Stimulated activated CD4-positive, alpha-beta T cell treated with anti-CD3 and anti-CD28 coated beads, Interleukin-15, amount 100 ng/mL, for 1 hour (primary cell): ENCODE measurements around the gene SNX3.
"Not testable (repeated sequence)": the region's sequence is repeated elsewhere in the genome, so short reads cannot be mapped to it uniquely, and the experiment has no call there.

Source experiments
- DNase-seq, 2 donors: peaks; one replicate each; pipeline ENCODE4 v3.0.0-alpha.2; 2020; ENCODE audit warnings: low read depth in 1 of 2, low spot score in 1 of 2

The SNX3 gene

GRCh38 chr6:108260126-108260808 is 573 bp downstream of the SNX3 start:
- DNase-seq: no peak

- DNase-seq: no peak
These were observed 6.1 kb downstream of the SNX3 start for GRCh38 chr6:108254433-108255410.

- no peak for DNase-seq
These were observed 7.6 kb downstream of the SNX3 start for GRCh38 chr6:108253241-108253640.

- DNase-seq: no peak
These were observed 8.8 kb downstream of the SNX3 start for GRCh38 chr6:108252055-108252454.

GRCh38 chr6:108251252-108251651 is 9.6 kb downstream of the SNX3 start:
- no peak for DNase-seq

- no peak for DNase-seq
These were observed 10.5 kb downstream of the SNX3 start for GRCh38 chr6:108250240-108250866.

- DNase-seq: no peak
These were observed 12.8 kb downstream of the SNX3 start for GRCh38 chr6:108247965-108248536.

- not testable (repeated sequence) for DNase-seq
These were observed 15.7 kb downstream of the SNX3 start for GRCh38 chr6:108245095-108245494.

- no peak for DNase-seq
These were observed 17.0 kb downstream of the SNX3 start for GRCh38 chr6:108243836-108244235.

- no peak for DNase-seq
These were observed 18.1 kb downstream of the SNX3 start for GRCh38 chr6:108242721-108243120.

GRCh38 chr6:108242259-108242658 is 18.6 kb downstream of the SNX3 start:
- DNase-seq: no peak

GRCh38 chr6:108238322-108238721 is 22.5 kb downstream of the SNX3 start:
- no peak for DNase-seq

GRCh38 chr6:108236791-108237190 is 24.0 kb downstream of the SNX3 start:
- no peak for DNase-seq

- no peak for DNase-seq
These were observed 25.7 kb downstream of the SNX3 start for GRCh38 chr6:108235127-108235526.

GRCh38 chr6:108228416-108228815 is 32.4 kb downstream of the SNX3 start:
- no peak for DNase-seq

GRCh38 chr6:108227290-108227689 is 33.5 kb downstream of the SNX3 start:
- no peak for DNase-seq

GRCh38 chr6:108222504-108222903 is 38.3 kb downstream of the SNX3 start:
- DNase-seq: no peak

GRCh38 chr6:108222064-108222463 is 38.8 kb downstream of the SNX3 start:
- DNase-seq: no peak

GRCh38 chr6:108211671-108212070 is 49.2 kb downstream of the SNX3 start:
- DNase-seq: no peak

- DNase-seq: no peak
These were observed 50.3 kb downstream of the SNX3 start for GRCh38 chr6:108210556-108210955.

GRCh38 chr6:108209738-108210137 is 51.1 kb downstream of the SNX3 start:
- DNase-seq: no peak
